ENCODE measurements around the gene CFAP73. TPM values are rescaled to one million over a fixed set of nuclear protein-coding genes. Genes with fewer than 3 reads are reported as not detected.
A peak's percentile ranks its signal among the peaks of the same experiment; 100 is the strongest.

The CFAP73 gene
- total RNA-seq, 2 experiments from 2014 or later = 0.37 to 0.42 TPM

DNA sequence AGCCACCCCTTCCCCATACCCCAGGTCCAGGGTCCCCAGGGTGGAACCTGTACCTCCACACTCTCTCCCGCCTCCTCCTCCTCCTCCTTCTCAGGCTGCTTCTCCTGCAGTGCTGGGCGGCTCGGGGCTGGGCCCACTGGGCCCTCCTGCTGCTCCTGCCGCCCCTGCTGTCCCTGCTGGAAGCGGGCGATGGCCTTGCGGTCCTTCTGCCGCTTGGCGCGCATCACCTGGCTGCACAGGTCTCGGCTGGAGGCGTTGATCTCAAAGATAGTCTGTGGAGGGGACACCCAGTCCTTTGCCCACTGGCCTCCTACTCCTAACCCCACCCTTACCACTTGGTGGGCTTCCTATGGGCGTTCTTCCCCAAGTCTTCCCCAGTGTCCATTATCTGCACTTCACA, 14.5 kb downstream of the CFAP73 start:
- Mint-ChIP-seq H3K36me3 (ENCODE audit: low read depth) (peaks cover 35% of the 10 kb centered on the region), H3K27ac (no peak overlapping the region), H3K9me3 (no peaks in the 10 kb centered on the region), H3K27me3 (no peaks in the 10 kb centered on the region), H3K4me3 (no peak overlapping the region), H3K4me1 (no peaks in the 10 kb centered on the region)
- POLR2A ChIA-PET = no interaction called here
- no peak for DNase-seq
- CTCF ChIA-PET = no interaction called here

DNA sequence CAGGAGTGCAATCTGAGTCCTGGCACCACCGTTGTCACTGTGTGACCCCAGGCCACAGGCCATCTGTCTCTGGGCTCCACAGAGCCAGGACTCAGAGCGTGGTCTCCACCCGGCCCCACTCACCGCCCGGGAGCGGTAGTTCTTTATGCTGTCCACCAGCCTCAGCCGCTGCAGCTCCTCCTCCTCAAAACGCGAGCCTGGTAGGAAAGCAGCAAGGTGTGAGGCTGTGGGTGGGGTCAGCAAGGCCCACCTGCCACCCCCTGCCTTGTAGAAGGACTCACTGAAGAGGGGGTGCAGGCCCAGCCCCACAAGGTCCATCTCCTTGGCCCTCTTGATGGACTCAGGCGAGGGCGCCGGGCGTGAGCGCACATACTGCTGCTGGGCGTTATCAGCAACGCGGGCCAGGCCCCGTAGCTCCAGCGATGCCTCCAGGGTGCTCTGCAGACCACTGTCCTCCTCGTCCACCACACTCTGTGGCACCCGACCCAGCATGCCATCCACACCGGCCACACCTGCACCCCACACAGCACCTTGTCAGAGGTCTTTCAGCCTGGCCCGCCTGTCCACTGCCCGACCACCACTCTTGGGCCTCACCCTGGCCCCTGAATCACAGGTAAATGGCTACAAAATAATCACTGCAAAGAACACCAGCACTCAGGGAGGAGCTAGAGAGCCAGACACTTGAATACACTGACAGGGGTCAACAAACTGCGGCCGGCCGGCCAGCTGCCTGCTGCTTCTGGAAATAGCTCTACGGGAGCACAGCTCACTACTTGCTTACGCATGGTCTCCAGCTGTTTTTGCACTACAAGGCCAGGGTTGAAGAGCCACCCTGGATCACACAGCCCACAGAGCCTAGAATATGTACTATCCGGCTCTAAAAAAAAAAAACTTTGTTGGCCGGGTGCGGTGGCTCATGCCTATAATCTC, 16.3 kb downstream of the CFAP73 start:
- Mint-ChIP-seq H3K36me3 (ENCODE audit: low read depth) (peaks cover 32% of the 10 kb centered on the region), H3K4me3 (no peak overlapping the region), H3K27ac (no peak overlapping the region), H3K9me3 (no peaks in the 10 kb centered on the region), H3K4me1 (no peaks in the 10 kb centered on the region), H3K27me3 (no peaks in the 10 kb centered on the region)
- DNase-seq = no peak
- POLR2A ChIA-PET = no interaction called here
- CTCF ChIA-PET = interaction anchor here (0.9 to 1.3 kb wide), 3 partner anchors 9 to 117 kb away, joined by 3 to 4 read pairs (median 3); no protein-coding TSS in a partner anchor

DNA sequence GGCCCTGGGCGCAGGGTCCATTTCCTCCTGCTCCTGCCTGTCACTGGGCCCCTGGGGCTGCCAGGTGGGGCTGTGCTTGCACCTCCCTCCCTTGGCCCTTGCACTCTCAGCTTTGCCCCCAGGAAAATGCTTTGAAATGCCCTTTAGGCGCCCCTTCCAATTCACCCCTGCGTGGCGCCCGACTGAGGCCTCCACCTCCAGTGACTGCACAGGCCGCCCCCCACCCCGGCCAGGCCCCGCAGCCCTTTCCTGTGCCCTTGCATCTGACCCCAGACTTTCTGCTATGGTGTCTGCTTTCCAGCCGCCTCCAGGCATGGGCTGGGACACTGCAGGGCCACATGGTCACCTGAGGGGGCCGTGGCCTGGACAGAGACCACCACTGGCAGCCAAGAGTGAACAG, 18.3 kb downstream of the CFAP73 start:
- no peaks in the 10 kb centered on the region for H3K27me3 Mint-ChIP-seq
- H3K9me3 Mint-ChIP-seq = no peaks in the 10 kb centered on the region
- ChIA-PET CTCF (interaction anchor here (1.0 kb wide), 1 partner anchor 10 kb away, joined by 4 read pairs; no protein-coding TSS in a partner anchor), POLR2A (interaction anchor here (0.6 kb wide), 1 partner anchor 22 kb away, joined by 4 read pairs; no protein-coding TSS in a partner anchor)
- H3K36me3 Mint-ChIP-seq (ENCODE audit: low read depth) = peaks cover 41% of the 10 kb centered on the region
- no peaks in the 10 kb centered on the region for H3K4me1 Mint-ChIP-seq
- no peak overlapping the region for H3K27ac Mint-ChIP-seq
- no peak overlapping the region for H3K4me3 Mint-ChIP-seq
- no peak for DNase-seq

DNA sequence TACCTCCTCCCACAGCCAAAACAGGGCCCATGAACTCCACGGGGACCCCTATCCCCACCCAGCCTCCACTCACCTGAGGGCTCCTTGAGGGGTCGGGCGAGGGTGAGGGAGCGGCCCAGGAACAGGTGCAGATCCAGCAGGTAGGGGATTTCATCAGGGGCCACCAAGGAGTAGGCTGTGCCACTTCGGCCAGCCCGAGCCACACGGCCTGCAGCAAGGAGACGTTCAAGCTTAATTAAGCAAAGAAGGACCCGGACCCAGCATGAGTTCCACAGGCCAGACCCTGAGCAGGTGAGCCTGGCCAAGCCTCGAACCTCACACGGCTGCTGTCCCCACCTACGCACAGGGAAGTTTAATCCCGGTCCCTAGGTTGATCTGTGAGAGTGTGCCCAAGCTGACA, 20.2 kb downstream of the CFAP73 start:
- H3K36me3 Mint-ChIP-seq (ENCODE audit: low read depth) = peaks cover 43% of the 10 kb centered on the region
- no peak for DNase-seq
- POLR2A ChIA-PET = no interaction called here
- H3K27me3 Mint-ChIP-seq = no peaks in the 10 kb centered on the region
- no peak overlapping the region for H3K27ac Mint-ChIP-seq
- H3K4me3 Mint-ChIP-seq = no peak overlapping the region
- no peaks in the 10 kb centered on the region for H3K9me3 Mint-ChIP-seq
- CTCF ChIA-PET = no interaction called here
- peaks cover 2% of the 10 kb centered on the region for H3K4me1 Mint-ChIP-seq

DNA sequence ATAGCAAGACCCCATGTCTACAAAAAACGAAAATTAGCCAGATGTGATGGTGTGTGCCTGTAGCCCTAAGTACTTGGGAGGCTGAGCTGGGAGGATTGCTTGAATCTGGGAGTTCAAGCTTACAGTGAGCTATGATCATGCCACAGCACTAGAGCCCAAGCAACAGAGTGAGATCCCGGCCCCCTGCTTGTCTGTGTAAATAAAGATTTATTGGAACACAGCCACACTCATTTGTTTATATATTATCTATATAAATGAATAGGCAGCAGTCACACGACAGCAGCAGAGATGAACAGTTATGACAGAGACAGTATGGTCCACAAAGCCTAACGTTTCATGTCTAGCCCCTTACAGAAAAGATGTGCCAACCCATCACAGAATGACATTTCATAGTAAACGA, 20.9 kb downstream of the CFAP73 start:
- Mint-ChIP-seq H3K27me3 (no peaks in the 10 kb centered on the region), H3K4me3 (no peak overlapping the region), H3K4me1 (peaks cover 2% of the 10 kb centered on the region), H3K36me3 (ENCODE audit: low read depth) (peaks cover 44% of the 10 kb centered on the region), H3K27ac (no peak overlapping the region), H3K9me3 (no peaks in the 10 kb centered on the region)
- ChIA-PET CTCF (interaction anchor here (0.8 to 1.0 kb wide), 2 partner anchors 8 to 100 kb away, joined by 4 read pairs; no protein-coding TSS in a partner anchor), POLR2A (no interaction called here)
- DNase-seq = no peak

DNA sequence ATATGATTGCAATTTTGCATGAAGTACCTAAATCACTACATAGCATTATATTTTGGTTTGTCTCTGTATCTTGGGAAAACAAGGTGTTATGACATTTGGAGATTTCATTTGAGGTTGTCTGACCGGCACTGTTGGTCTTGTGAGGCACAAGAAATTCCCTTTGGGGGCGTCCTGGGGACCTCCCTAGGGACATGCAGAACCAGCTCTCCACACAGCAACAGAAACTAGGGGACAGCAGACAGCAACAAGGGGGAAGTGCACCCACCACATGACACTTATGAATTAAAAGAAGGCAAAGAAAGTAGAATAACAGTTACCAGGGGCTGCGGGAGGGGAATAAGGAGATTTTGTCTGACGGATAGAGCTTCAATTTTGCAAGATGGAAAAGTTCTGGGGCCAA, 21.4 kb downstream of the CFAP73 start:
- no peak for DNase-seq
- Mint-ChIP-seq H3K4me1 (peaks cover 2% of the 10 kb centered on the region), H3K4me3 (no peak overlapping the region), H3K27me3 (no peaks in the 10 kb centered on the region), H3K27ac (no peak overlapping the region), H3K36me3 (ENCODE audit: low read depth) (peaks cover 45% of the 10 kb centered on the region), H3K9me3 (no peaks in the 10 kb centered on the region)
- POLR2A ChIA-PET = no interaction called here
- CTCF ChIA-PET = interaction anchor here (0.7 to 1.0 kb wide), 3 partner anchors 8 to 101 kb away, joined by 3 to 4 read pairs (median 4); no protein-coding TSS in a partner anchor

DNA sequence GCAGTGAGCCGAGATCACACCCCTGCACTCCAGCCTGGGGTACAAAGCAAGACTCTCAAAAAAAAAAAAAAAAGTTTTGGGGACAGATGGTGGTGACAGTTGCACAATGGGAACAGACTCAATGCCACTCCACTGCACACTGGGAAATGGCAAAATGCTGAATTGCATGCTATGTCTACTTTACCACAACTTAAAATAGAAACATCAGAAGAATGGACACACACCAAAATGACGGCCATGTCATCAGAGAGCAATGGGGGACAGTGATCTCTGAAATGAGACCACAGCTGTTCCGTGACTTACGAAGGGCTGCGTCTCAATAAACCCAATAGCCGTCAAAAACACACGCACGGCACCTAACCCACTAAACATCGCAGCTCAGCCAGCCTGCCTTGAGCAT, 22.0 kb downstream of the CFAP73 start:
- CTCF ChIA-PET = interaction anchor here (0.7 to 1.3 kb wide), 5 partner anchors 9 to 122 kb away, joined by 3 to 4 read pairs (median 3); no protein-coding TSS in a partner anchor
- H3K4me1 Mint-ChIP-seq = peaks cover 2% of the 10 kb centered on the region
- no peak overlapping the region for H3K4me3 Mint-ChIP-seq
- no peaks in the 10 kb centered on the region for H3K27me3 Mint-ChIP-seq
- H3K36me3 Mint-ChIP-seq (ENCODE audit: low read depth) = peaks cover 48% of the 10 kb centered on the region
- no peaks in the 10 kb centered on the region for H3K9me3 Mint-ChIP-seq
- no peak overlapping the region for H3K27ac Mint-ChIP-seq
- no peak for DNase-seq
- POLR2A ChIA-PET = no interaction called here

DNA sequence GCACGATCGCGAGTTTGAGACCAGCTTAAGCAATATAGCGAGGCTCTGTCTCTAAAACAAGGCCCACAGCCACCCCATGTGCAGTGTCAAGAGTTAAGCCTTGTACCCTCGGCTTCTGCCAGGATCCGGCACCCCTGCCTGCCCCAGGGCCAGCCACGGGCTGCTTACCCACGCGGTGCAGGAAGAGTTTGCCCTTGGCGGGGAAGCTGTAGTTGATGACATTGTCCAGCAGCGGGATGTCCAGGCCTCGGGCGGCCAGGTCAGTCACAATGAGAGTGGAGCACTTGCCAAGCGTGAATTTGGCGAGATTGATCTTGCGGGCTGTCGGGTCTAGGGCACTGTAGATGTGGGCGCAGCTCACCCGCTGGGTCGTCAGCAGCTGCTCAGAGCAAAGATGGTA, 22.7 kb downstream of the CFAP73 start:
- Mint-ChIP-seq H3K4me3 (no peak overlapping the region), H3K27ac (no peak overlapping the region), H3K36me3 (ENCODE audit: low read depth) (peaks cover 52% of the 10 kb centered on the region), H3K27me3 (no peaks in the 10 kb centered on the region), H3K9me3 (peaks cover 1% of the 10 kb centered on the region), H3K4me1 (peaks cover 2% of the 10 kb centered on the region)
- CTCF ChIA-PET = interaction anchor here (0.6 to 1.3 kb wide), 4 partner anchors 17 to 181 kb away, joined by 3 to 4 read pairs (median 3); no protein-coding TSS in a partner anchor
- no peak for DNase-seq
- POLR2A ChIA-PET = interaction anchor here (0.5 kb wide), 1 partner anchor 41 kb away, joined by 3 read pairs; no protein-coding TSS in a partner anchor

DNA sequence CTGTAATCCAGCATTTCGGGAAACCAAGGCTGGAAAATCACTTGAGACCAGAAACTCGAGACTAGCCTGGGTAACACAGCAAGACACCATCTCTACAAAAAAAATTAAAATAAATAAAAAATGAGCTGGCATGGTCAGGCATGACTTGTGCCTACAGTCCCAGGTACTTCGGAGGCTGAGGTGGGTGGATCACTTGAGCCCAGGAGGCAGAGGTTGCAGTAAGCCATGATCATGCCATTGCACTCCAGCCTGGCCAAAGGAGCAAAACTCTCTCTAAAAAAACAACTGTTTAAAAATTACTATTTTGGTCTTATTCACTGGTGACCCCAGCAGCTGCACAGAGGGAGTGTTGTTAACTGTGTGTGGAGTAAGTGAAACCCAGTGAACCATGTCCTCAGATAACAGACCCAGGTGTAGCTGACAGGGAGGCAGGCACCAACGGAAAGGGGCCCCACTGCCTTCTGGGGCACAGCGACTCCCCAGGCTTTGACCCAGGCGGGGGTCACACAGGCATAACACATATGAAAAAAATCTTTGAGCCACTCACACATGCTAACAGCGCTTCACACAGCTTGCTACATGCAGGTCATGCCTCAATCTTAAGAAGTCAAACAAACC, 23.7 kb downstream of the CFAP73 start:
- H3K9me3 Mint-ChIP-seq = peaks cover 3% of the 10 kb centered on the region
- peak overlapping the region; percentile 20 for H3K27ac Mint-ChIP-seq

DNA sequence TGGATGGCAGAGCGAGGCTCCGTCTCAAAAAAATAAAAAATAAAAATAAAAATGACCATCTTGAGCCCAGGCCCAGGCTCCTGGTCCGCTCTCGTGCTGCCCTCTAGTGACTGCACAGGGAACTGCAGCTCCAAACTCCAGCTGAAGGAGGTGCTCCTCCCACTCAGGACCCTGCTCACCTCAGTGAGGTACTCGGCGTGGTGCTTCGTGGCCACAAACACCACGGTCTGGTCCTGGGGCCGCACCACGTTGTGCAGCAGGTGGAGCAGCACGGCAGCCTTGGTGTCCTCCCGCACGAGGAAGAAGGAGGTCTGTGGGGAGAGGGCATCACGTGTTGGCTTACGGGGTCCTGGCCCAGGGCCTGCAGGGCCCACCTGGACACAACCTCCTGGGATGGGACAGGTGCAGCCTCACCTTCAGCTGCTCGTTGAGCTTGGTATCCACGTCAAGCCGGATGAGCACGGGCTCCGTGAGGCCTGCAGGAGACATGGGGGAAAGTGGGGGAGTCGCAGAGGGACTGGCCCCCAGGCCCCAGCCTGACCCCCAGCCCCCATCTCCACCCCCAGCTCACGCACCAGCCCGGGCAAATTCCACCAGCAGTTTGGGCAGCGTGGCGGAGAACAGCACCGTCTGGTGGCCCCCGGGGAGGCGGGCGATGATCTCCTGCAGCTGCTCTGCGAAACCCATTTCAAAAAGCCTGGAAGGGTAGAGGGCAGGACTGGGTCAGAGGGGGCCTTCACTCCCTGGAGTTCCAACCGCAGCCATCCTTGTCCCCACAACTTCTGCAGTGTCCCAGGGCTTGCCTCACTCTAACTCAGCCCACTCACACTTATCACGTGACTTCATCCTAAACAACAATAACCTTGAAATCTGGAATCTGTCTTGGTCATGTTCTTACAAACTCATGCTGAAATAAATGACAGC, 25.2 kb downstream of the CFAP73 start:
- no peak overlapping the region for H3K4me3 Mint-ChIP-seq
- ChIA-PET CTCF (interaction anchor here (0.5 to 2.3 kb wide), 19 partner anchors 7 to 182 kb away, joined by 3 to 13 read pairs (median 4); partner anchors contain the start of genes DDX54 and RASAL1), POLR2A (no interaction called here)
- peaks cover 3% of the 10 kb centered on the region for H3K9me3 Mint-ChIP-seq
- peaks cover 73% of the 10 kb centered on the region for H3K36me3 Mint-ChIP-seq (ENCODE audit: low read depth)
- DNase-seq = peak; percentile 77
- H3K4me1 Mint-ChIP-seq = peaks cover 2% of the 10 kb centered on the region
- H3K27me3 Mint-ChIP-seq = no peaks in the 10 kb centered on the region
- H3K27ac Mint-ChIP-seq = no peak overlapping the region

More for the DNA sequence above, 23.7 kb downstream of the CFAP73 start:
- ChIA-PET CTCF (interaction anchor here (0.6 to 2.3 kb wide), 9 partner anchors 12 to 799 kb away, joined by 3 to 13 read pairs (median 3); no protein-coding TSS in a partner anchor), POLR2A (interaction anchor here (0.6 kb wide), 1 partner anchor 16 kb away, joined by 3 read pairs; no protein-coding TSS in a partner anchor)
- Mint-ChIP-seq H3K36me3 (ENCODE audit: low read depth) (peaks cover 61% of the 10 kb centered on the region), H3K4me1 (peaks cover 2% of the 10 kb centered on the region), H3K27me3 (no peaks in the 10 kb centered on the region), H3K4me3 (no peak overlapping the region)
- DNase-seq = no peak

DNA sequence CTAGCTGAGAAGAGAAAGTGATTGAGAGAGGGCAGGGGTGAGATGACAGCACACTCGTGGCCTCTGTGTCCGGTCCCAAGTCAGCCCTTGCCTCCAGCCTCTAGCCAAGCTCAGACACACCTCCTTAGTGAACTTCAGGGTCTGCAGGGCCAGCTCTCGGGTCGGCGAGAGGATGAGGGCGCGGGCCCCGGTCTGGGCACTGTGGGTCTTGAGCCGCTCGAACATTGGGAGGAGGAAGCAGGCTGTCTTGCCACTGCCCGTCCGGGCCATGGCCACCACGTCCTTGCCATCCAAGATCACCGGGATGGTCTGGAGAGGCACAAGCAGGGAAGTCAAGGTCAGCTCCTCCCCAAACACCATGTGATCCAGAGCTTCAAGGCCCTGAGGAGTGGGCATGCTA, 29.5 kb downstream of the CFAP73 start:
- POLR2A ChIA-PET = no interaction called here

DNA sequence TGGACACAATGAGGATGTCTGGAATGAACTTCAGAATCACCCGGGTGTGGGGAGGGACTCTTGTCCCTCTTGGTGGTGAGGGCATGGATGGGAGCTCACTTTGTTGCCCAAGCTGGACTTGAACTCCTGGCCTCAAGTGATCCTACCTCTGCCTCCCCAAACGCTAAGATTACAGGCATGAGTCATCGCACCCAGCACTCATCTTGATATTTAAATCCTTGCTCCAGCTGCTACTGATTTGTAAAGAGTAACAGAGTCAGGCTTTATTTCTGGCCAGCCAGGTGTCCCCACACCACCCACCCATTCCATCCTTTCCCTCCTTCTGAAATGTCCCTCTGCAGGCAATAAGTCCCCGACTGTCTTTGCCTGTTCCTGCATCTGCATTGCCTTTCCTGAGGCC, 30.8 kb downstream of the CFAP73 start:
- Mint-ChIP-seq H3K4me3 (no peak overlapping the region), H3K27ac (no peak overlapping the region), H3K4me1 (peaks cover 18% of the 10 kb centered on the region), H3K27me3 (no peaks in the 10 kb centered on the region), H3K36me3 (ENCODE audit: low read depth) (peaks cover 50% of the 10 kb centered on the region), H3K9me3 (peaks cover 3% of the 10 kb centered on the region)
- no peak for DNase-seq
- POLR2A ChIA-PET = no interaction called here
- CTCF ChIA-PET = interaction anchor here (0.5 to 2.5 kb wide), 5 partner anchors 45 to 252 kb away, joined by 3 to 11 read pairs (median 3); no protein-coding TSS in a partner anchor

More for the DNA sequence above, 29.5 kb downstream of the CFAP73 start:
- Mint-ChIP-seq H3K9me3 (peaks cover 3% of the 10 kb centered on the region), H3K27me3 (no peaks in the 10 kb centered on the region), H3K36me3 (ENCODE audit: low read depth) (peaks cover 54% of the 10 kb centered on the region), H3K27ac (no peak overlapping the region), H3K4me1 (peaks cover 16% of the 10 kb centered on the region), H3K4me3 (no peak overlapping the region)
- CTCF ChIA-PET = interaction anchor here (0.9 to 2.5 kb wide), 3 partner anchors 17 to 186 kb away, joined by 3 to 11 read pairs (median 5); no protein-coding TSS in a partner anchor
- DNase-seq = no peak

All from activated CD4-positive, alpha-beta T cell treated with anti-CD3 and anti-CD28 coated beads, Interleukin-2, amount 10 ng/mL, durations not matched to agents 7 days and 5 days (primary cell).